Lower lobe of right lung (tissue), 2 donors: Measurements from ENCODE around the gene C12orf60. TPM values are rescaled to one million over a fixed set of nuclear protein-coding genes. Genes with fewer than 3 reads are reported as not detected.
"Not testable (repeated sequence)": the region's sequence is repeated elsewhere in the genome, so short reads cannot be mapped to it uniquely, and the experiment has no call there.

Experiments used
- ATAC-seq, 2 donors: fragments of 200-7000 bp; cut with Tn5 transposase; one replicate each; pipeline ENCODE4 v1.9.1; 2020 to 2022; ENCODE audit warnings: mild to moderate bottlenecking in 2 of 2, moderate library complexity in 2 of 2
- DNase-seq: peaks from one replicate; pipeline ENCODE4 v3.0.0-alpha.2; 2020
- H3K27ac ChIP-seq: fragments of 200-600 bp; one replicate; pipeline ENCODE4 v1.8.0; 2022
- H3K27me3 ChIP-seq: fragments of 200-600 bp; one replicate; pipeline ENCODE4 v1.8.0; 2022; ENCODE audit warnings: low read depth
- H3K36me3 ChIP-seq: fragments of 200-600 bp; one replicate; pipeline ENCODE4 v1.8.0; 2022; ENCODE audit warnings: mild to moderate bottlenecking
- H3K4me1 ChIP-seq: fragments of 200-600 bp; one replicate; pipeline ENCODE4 v1.8.0; 2022
- H3K4me3 ChIP-seq: fragments of 200-600 bp; one replicate; pipeline ENCODE4 v1.8.0; 2022; ENCODE audit warnings: mild to moderate bottlenecking
- H3K9me3 ChIP-seq: fragments of 200-600 bp; one replicate; pipeline ENCODE4 v1.8.0; 2022
- intact Hi-C: fragments of 100-400 bp; cut with DNase I; formaldehyde crosslinking; loops from one replicate; pipeline ENCODE4 v1.11.0; 2022
- long read RNA-seq: library from polyadenylated mRNA; unstranded; transcript quantifications from one replicate; pipeline ENCODE4 v2.0.0, GENCODE V29; 2021
- total RNA-seq: library from RNA; stranded (reverse); fragmentation: NEBNext Ultra II Directional; extraction: Animal tissue kit (Norgen Biotek cat#: 25700); gene quantifications from one replicate; pipeline ENCODE4 v1.2.1, GENCODE V29; 2021
- TF ChIP-seq, protein P1 (sequence below): fragments of 200-600 bp; IDR thresholded peaks from one replicate; pipeline ENCODE4 v1.8.0; 2022; ENCODE audit warnings: antibody characterized with exemption, mild to moderate bottlenecking
- donor health status: DM: no; HTN: yes; CAD: no; lungs with severe emphysema.

The C12orf60 gene, protein sequence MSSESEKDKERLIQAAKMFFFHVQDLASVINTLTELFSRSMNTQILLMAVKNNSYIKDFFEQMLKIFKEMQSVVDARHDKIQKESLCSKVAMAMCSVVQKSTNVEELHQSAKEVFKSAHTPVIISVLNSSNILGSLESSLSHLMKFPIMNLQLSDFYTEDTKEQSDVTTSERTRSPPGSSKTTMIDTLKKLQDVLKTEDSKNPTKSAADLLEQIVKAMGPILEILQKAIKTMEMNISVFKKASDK
- total RNA-seq, result 0.77 TPM
- long read RNA-seq, partial matches to known transcripts, result 0 of 2 reads
- long read RNA-seq, other reads (novel, unspliced or antisense), result 2 of 2 reads

DNA sequence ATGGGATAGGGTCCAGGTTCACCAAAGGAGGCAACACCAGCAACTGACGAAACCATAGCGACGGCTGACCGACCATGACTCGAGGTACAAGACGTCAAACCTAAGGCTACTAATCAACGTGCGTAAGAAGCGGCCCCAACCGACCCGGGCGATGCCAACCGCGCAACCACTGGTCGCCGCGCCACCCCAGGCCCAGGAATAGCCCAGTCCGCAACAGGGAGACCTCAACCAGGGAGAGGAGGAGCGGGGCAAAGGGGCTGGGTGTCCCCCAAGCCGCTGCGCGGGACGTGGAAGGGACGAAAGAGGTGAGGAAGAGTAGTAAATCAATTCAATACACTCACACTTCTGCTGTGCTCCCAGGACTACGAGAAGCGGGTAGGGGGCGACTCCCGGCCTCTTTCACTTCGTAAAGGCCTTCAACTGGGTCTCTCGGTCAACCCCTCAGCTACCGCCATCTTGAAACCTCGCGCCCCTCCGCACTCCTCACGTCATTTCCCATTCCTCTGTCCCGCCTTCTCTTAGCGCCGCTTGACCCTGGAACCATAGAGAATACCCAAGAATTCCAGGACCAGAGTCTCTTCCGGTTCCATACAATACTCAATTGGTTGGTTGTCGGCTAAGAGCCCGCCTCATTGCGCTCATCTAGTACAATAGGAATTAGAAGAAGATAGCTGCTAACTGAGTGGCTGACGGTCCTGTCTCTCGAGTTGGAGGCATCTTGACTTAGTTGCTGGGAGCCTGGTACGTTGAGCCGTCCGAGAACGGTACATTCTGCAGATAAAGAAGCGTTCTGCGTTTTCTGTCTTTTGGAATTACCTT is at the start of gene C12orf60, which contains the start of gene WBP11:
TSS of gene C12orf60 (plus strand) at position 660 of the 819 bp plus-strand sequence. CDS start 19,266 bp downstream, outside the sequence.
TSS of gene WBP11 (minus strand) at position 468 of the 819 bp plus-strand sequence. CDS start 2,095 bp downstream, outside the sequence.
- TF ChIP-seq, protein P1, sequence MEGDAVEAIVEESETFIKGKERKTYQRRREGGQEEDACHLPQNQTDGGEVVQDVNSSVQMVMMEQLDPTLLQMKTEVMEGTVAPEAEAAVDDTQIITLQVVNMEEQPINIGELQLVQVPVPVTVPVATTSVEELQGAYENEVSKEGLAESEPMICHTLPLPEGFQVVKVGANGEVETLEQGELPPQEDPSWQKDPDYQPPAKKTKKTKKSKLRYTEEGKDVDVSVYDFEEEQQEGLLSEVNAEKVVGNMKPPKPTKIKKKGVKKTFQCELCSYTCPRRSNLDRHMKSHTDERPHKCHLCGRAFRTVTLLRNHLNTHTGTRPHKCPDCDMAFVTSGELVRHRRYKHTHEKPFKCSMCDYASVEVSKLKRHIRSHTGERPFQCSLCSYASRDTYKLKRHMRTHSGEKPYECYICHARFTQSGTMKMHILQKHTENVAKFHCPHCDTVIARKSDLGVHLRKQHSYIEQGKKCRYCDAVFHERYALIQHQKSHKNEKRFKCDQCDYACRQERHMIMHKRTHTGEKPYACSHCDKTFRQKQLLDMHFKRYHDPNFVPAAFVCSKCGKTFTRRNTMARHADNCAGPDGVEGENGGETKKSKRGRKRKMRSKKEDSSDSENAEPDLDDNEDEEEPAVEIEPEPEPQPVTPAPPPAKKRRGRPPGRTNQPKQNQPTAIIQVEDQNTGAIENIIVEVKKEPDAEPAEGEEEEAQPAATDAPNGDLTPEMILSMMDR, result no peak
- H3K27me3 ChIP-seq, result no peaks in the 10 kb centered on the region
- H3K4me3 ChIP-seq, result peak within 1 kb of the TSS; percentile 83
- no peaks in the 10 kb centered on the region for H3K9me3 ChIP-seq
- H3K27ac ChIP-seq, result peak within 1 kb of the TSS; percentile 94
- H3K4me1 ChIP-seq, result peaks cover 26% of the 10 kb centered on the region
- peaks cover 20% of the 10 kb centered on the region for H3K36me3 ChIP-seq
- ATAC-seq (peak; percentile 100), DNase-seq (peak; percentile 95)
- intact Hi-C loops, result no loop called here

DNA sequence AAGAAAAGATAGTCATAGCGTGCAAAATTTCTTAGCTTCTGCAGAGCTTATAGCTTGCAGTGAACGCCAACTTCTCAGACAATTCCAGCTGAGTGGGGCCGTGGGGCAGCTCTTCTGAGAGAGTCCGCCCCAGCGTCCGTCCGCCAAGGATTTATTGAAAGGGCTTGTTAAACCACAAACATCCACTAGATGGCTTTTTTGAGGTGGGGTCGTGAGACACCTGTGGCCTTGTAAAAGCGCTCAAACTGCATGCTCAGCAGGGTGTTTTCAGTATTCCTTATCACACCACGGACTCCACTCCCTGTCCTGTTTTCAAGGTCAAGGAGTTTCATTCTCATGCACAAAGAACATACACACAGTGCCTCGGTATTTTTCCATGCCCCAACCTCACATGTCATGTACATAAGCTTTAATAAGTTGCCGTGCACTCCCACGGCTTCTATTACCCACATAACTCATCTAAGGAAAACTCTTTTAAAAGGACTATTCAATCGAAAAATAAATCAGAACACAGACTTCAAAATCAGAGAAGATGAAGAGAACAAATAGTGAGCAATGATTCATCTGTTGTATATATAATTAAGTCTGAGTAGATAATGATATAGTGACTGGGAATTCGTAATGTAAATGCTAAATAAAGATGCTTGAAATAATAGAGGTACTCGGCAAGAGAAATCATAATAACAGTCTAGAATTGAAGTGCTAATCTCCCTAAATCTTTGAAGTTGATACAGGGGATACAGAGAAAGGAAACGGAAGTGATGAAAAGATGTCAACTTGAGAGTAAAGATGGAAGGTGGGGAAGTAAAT is 46.9 kb upstream of the C12orf60 start:
- no peak overlapping the region for H3K27ac ChIP-seq
- DNase-seq, result peak; percentile 49
- no peaks in the 10 kb centered on the region for H3K36me3 ChIP-seq
- H3K27me3 ChIP-seq, result no peaks in the 10 kb centered on the region
- H3K4me1 ChIP-seq, result peaks cover 4% of the 10 kb centered on the region
- ATAC-seq, result no peak
- no peaks in the 10 kb centered on the region for H3K9me3 ChIP-seq
- intact Hi-C loops, result no loop called here
- TF ChIP-seq, protein P1, result peak; percentile 30
- no peak overlapping the region for H3K4me3 ChIP-seq

DNA sequence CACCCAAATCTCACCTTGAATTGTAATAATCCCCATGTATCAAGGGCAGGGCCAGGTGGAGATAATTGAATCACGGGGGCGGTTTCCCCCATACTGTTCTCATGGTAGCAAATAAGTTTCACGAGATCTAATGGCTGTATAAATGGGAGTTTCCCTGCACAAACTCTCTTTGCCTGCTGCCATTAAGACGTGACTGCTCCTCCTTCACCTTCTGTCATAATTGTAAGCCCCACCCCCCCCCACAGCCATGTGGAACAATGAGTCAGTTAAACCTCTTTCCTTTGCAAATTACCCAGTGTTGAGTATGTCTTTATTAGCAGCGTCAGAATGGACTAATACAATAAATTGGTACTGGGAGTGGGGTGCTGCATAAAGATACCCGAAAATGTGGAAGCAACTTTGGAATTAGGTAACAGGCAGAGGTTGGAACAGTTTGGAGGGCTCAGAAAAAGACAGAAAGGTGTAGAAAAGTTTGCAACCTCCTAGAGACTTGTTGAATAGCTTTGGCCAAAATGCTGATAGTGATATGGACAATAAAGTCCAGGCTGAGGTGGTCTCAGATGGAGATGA is 43.7 kb upstream of the C12orf60 start:
- H3K36me3 ChIP-seq, H3K4me3 ChIP-seq, H3K9me3 ChIP-seq, ATAC-seq, H3K4me1 ChIP-seq, DNase-seq, H3K27me3 ChIP-seq, intact Hi-C loops, H3K27ac ChIP-seq: not testable (repeated sequence)

DNA sequence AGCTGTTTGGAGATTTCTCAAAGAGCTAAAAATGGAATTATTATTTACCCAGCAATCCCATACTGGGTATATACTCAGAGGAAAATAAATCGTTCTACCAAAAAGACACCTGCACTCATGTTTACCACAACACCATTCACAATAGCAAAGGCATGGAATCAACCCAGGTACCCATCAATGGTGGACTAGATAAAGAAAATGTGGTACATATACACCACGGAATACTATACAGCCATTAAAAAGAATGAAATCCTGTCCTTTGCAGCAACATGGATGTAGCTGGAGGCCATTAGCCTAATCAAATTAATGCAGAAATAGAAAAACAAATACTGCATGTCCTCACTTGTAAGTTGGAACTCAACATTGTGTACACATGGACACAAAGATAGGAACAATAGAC is 38.1 kb upstream of the C12orf60 start:
- H3K4me3 ChIP-seq, result no peak overlapping the region
- TF ChIP-seq, protein P1, result no peak
- no peak for DNase-seq
- H3K36me3 ChIP-seq, result no peaks in the 10 kb centered on the region
- H3K27ac ChIP-seq, result no peak overlapping the region
- no peaks in the 10 kb centered on the region for H3K27me3 ChIP-seq
- ATAC-seq, result no peak
- H3K4me1 ChIP-seq, result peaks cover 12% of the 10 kb centered on the region
- intact Hi-C loops, result no loop called here
- H3K9me3 ChIP-seq, result no peaks in the 10 kb centered on the region

DNA sequence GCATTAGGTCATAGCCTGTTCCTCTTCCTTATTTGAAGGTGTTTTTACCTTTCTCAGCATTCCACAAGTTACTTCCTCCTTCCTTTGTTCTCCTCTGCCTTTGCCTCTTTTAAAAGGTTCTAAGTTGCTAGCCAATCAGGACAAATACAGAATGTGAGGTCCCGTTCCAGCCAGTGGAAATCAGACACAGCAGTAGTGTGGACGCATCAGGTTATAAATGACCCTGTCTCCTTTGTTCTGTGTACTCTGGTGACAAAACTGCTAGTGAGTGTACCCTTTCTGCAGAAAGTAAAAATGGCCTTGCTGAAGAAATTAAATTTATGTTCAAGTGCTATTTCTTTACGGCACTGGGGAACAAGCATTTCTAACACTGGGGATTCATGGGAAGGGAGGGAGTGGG is 37.5 kb upstream of the C12orf60 start:
- not testable (repeated sequence) for ATAC-seq

More for the DNA sequence above, 37.5 kb upstream of the C12orf60 start:
- H3K9me3 ChIP-seq, H3K27me3 ChIP-seq, H3K4me3 ChIP-seq, H3K36me3 ChIP-seq, DNase-seq, H3K27ac ChIP-seq, intact Hi-C loops: not testable (repeated sequence)
- H3K4me1 ChIP-seq, result peaks cover 12% of the 10 kb centered on the region
